OCI-LY7 (cell line): ENCODE results near the gene PTGR2. TPM values are rescaled to one million over a fixed set of nuclear protein-coding genes. Genes with fewer than 3 reads are reported as not detected.

ENCODE experiments used
- BruUV-seq: library from RNA; stranded (reverse); fragments of 400-500 nt; replicated peaks from 2 replicates; lab custom pipeline; 2021; lab: Mats Ljungman, UMichigan
- CTCF ChIA-PET: fragments of 300-600 bp; sonication (Branson Sonifier 250); formaldehyde crosslinking; loops from one replicate; lab custom pipeline; 2022; ENCODE audit warnings: antibody characterized with exemption; ENCODE audit not compliant: unreplicated experiment; lab: Charles Lee
- POLR2A ChIA-PET: fragments of 300-600 bp; sonication (Branson Sonifier 250); formaldehyde crosslinking; loops from one replicate; lab custom pipeline; 2022; ENCODE audit warnings: antibody characterized with exemption; lab: Charles Lee
- DNase-seq: peaks from one replicate; pipeline ENCODE4 v3.0.0-alpha.2; 2015; ENCODE audit warnings: low spot score
- H2AFZ ChIP-seq: fragments of 200-600 bp; sonication (generic), shearing (Covaris generic); 2 replicates; pipeline ENCODE4 v1.6.1; 2014; ENCODE audit warnings: mild to moderate bottlenecking, antibody characterized with exemption, low read length, moderate library complexity
- H3K27ac ChIP-seq: fragments of 200-600 bp; sonication (generic); 2 replicates; pipeline ENCODE4 v1.5.1; 2014; ENCODE audit warnings: mixed run types, low read depth, mild to moderate bottlenecking, moderate library complexity, low read length, inconsistent platforms; ENCODE audit not compliant: poor library complexity, severe bottlenecking
- H3K36me3 ChIP-seq: fragments of 200-600 bp; sonication (generic); 2 replicates; pipeline ENCODE4 v1.6.1; 2014; ENCODE audit warnings: mild to moderate bottlenecking, antibody characterized with exemption, low read length, moderate library complexity, mixed read lengths; ENCODE audit not compliant: insufficient read depth
- H3K4me1 ChIP-seq: fragments of 200-600 bp; sonication (generic); 2 replicates; pipeline ENCODE4 v1.5.1; 2014; ENCODE audit warnings: mild to moderate bottlenecking, low read length; ENCODE audit not compliant: insufficient read depth, poor library complexity, severe bottlenecking
- H3K4me2 ChIP-seq: fragments of 200-600 bp; sonication (generic); 2 replicates; pipeline ENCODE4 v1.6.1; 2014; ENCODE audit warnings: mild to moderate bottlenecking, low read length
- H3K4me3 ChIP-seq: fragments of 200-600 bp; sonication (generic); 2 replicates; pipeline ENCODE4 v1.5.1; 2014; ENCODE audit warnings: mild to moderate bottlenecking, low read depth, low read length; ENCODE audit not compliant: poor library complexity, severe bottlenecking
- H3K79me2 ChIP-seq: fragments of 200-600 bp; sonication (generic); 2 replicates; pipeline ENCODE4 v1.6.1; 2016; ENCODE audit warnings: low read depth, mild to moderate bottlenecking, low read length, moderate library complexity, mixed read lengths; ENCODE audit not compliant: insufficient read depth
- H3K9me2 ChIP-seq: fragments of 200-600 bp; sonication (generic); 2 replicates; pipeline ENCODE4 v1.6.1; 2016; ENCODE audit warnings: mild to moderate bottlenecking, low read length, mixed read lengths; ENCODE audit not compliant: insufficient read depth
- H3K9me3 ChIP-seq: fragments of 200-600 bp; sonication (generic); 2 replicates; pipeline ENCODE4 v1.6.1; 2014; ENCODE audit warnings: mild to moderate bottlenecking, mixed run types, low read length, mixed read lengths
- H4K20me1 ChIP-seq: fragments of 200-600 bp; sonication (generic); 2 replicates; pipeline ENCODE4 v1.6.1; 2014; ENCODE audit warnings: mild to moderate bottlenecking, antibody characterized with exemption, low read length, moderate library complexity, mixed read lengths; ENCODE audit not compliant: insufficient read depth
- CTCF ChIP-seq: fragments of 200-600 bp; sonication (generic); conservative IDR thresholded peaks from 2 replicates; pipeline ENCODE4 v1.5.1; 2014; ENCODE audit warnings: mild to moderate bottlenecking, antibody characterized with exemption, low read length, moderate library complexity, mixed read lengths
- EZH2phosphoT487 ChIP-seq: fragments of 200-600 bp; sonication (generic); IDR thresholded peaks from 2 replicates; pipeline ENCODE4 v1.6.1; 2018; ENCODE audit warnings: low read depth, borderline replicate concordance, mild to moderate bottlenecking, mixed run types, antibody characterized with exemption, low read length, moderate library complexity, mixed read lengths
- intact Hi-C: fragments of 100-400 bp; cut with micrococcal nuclease; formaldehyde crosslinking; loops from one replicate; pipeline ENCODE4 v1.10.0; 2022; ENCODE audit not compliant: unreplicated experiment
- total RNA-seq, 2 experiments: library from RNA; depleted of rRNA in 1 of 2; stranded (reverse); fragments of >200 nt in 1 of 2; shearing (Covaris generic) in 1 of 2; gene quantifications; 2 replicates each; pipeline ENCODE4 v1.2.3, GENCODE V29; 2014 to 2022

PTGR2 gene
- total RNA-seq, 2 experiments from 2014 or later = 6.4 to 14.3 TPM

GRCh38 chr14:73873660-73874059 is 22.0 kb downstream of the PTGR2 start:
- no peak for TF ChIP-seq CTCF
- TF ChIP-seq EZH2phosphoT487 = no peak
- Histone ChIP-seq H3K9me2 (no peaks in the 10 kb centered on the region), H3K4me2 (no peak overlapping the region), H3K36me3 (no peaks in the 10 kb centered on the region), H3K27ac (no peak overlapping the region), H3K79me2 (no peaks in the 10 kb centered on the region), H3K4me1 (no peaks in the 10 kb centered on the region), H3K9me3 (no peaks in the 10 kb centered on the region), H3K4me3 (no peak overlapping the region), H4K20me1 (no peaks in the 10 kb centered on the region), H2AFZ (no peak overlapping the region)
- POLR2A ChIA-PET = interaction anchor here (0.6 kb wide), 1 partner anchor 8 kb away, joined by 3 read pairs; no protein-coding TSS in a partner anchor
- BruUV-seq = no TSS peak
- CTCF ChIA-PET = no interaction called here
- intact Hi-C loops = no loop called here
- no peak for DNase-seq

GRCh38 chr14:73877790-73878189 is 26.2 kb downstream of the PTGR2 start:
- H4K20me1 ChIP-seq = no peaks in the 10 kb centered on the region
- H3K4me2 ChIP-seq = no peak overlapping the region
- no peak overlapping the region for H3K27ac ChIP-seq
- TF ChIP-seq EZH2phosphoT487 (no peak), CTCF (no peak)
- H3K4me3 ChIP-seq = no peak overlapping the region
- no peaks in the 10 kb centered on the region for H3K9me3 ChIP-seq
- H3K9me2 ChIP-seq = no peaks in the 10 kb centered on the region
- intact Hi-C loops = no loop called here
- DNase-seq = no peak
- ChIA-PET POLR2A (interaction anchor here (0.6 to 1.1 kb wide), 3 partner anchors 9 to 720 kb away, joined by 3 to 4 read pairs (median 3); partner anchors contain the start of gene ZNF410), CTCF (no interaction called here)
- no peak overlapping the region for H2AFZ ChIP-seq
- H3K79me2 ChIP-seq = no peaks in the 10 kb centered on the region
- H3K4me1 ChIP-seq = no peaks in the 10 kb centered on the region
- no TSS peak for BruUV-seq
- no peaks in the 10 kb centered on the region for H3K36me3 ChIP-seq

- no peak overlapping the region for H2AFZ ChIP-seq
- H3K4me1 ChIP-seq = no peaks in the 10 kb centered on the region
- no peaks in the 10 kb centered on the region for H3K9me2 ChIP-seq
- no peaks in the 10 kb centered on the region for H3K36me3 ChIP-seq
- no peaks in the 10 kb centered on the region for H4K20me1 ChIP-seq
- no peak overlapping the region for H3K4me2 ChIP-seq
- no peak overlapping the region for H3K27ac ChIP-seq
- ChIA-PET CTCF (no interaction called here), POLR2A (interaction anchor here (0.6 to 1.1 kb wide), 2 partner anchors 68 to 301 kb away, joined by 3 to 4 read pairs; no protein-coding TSS in a partner anchor)
- intact Hi-C loops = no loop called here
- H3K4me3 ChIP-seq = no peak overlapping the region
- no TSS peak for BruUV-seq
- no peak for TF ChIP-seq CTCF
- no peaks in the 10 kb centered on the region for H3K79me2 ChIP-seq
- no peak for DNase-seq
- no peaks in the 10 kb centered on the region for H3K9me3 ChIP-seq
These were observed 26.8 kb downstream of the PTGR2 start for GRCh38 chr14:73878436-73878835.
